ENCODE results near the gene SNX15.

Gene SNX15

DNA sequence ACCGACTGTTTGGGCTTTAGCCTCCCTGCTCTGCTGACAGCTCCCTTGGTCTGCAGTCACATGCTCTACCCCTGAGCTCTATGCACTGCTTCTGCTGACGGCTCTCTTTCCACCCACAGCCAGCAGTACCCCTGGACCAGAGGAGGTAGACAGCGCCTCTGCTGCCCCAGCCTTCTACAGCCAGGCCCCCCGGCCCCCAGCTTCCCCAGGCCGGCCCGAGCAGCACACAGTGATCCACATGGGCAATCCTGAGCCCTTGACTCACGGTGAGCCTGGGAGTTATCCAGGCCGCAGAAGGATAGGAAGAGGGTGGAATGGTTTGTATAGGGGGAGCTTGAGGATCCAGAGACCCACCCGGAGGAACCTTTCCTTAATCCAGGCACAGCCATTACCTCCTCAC lies 59.6 kb downstream of the SNX15 start:
- DNase-seq: no peak

DNA sequence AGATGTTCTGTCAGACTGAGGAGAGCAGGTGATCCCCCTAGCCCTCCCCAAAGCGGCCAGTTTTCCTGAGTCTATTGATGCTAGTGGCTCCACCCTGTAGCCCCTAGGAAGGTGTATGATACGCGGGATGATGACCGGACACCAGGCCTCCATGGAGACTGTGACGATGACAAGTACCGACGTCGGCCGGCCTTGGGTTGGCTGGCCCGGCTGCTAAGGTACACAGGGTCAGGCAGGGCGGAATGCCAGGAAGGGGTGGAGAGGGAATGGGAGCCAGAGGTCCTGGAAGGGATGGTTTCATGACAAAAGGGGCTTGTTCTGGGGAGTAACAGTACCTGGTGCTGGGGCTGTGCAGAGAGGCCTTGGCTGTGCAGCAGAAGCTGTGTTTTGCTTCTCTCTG lies 60.0 kb downstream of the SNX15 start:
- no peak for DNase-seq

DNA sequence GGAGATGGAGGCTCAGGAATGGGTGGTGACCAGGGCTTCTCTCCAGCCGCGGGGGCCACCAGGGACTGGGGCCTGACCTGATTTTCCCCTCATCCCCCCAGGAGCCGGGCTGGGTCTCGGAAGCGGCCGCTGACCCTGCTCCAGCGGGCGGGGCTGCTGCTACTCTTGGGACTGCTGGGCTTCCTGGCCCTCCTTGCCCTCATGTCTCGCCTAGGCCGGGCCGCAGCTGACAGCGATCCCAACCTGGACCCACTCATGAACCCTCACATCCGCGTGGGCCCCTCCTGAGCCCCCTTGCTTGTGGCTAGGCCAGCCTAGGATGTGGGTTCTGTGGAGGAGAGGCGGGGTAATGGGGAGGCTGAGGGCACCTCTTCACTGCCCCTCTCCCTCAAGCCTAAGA lies 60.6 kb downstream of the SNX15 start:
- DNase-seq: no peak

DNA sequence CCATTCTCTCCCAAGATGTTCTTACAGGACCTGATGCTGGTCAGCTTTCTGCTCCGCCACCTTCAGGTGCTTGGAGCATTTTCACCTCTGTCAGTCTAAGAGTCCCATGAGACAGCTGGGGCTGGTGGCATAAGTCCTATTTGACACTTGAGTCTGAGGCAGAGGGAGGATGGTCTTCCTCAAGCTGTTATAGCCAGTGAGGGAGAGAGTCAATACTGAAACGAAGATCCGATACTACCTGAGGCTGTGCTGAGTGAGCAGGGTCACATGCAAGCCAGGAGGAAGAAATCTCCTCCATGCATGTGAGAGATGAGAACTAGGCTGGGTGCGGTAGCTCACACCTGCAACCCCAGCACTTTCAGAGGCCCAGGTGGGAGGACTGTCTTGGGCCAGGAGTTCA lies 62.4 kb downstream of the SNX15 start:
- no peak for DNase-seq
